HCEC 1CT (cell line): ENCODE results near the gene POU6F2.
"Not testable (repeated sequence)": the region's sequence is repeated elsewhere in the genome, so short reads cannot be mapped to it uniquely, and the experiment has no call there.

Source experiments
- DNase-seq: peaks from one replicate; pipeline ENCODE4 v3.0.0-alpha.2; 2017

The POU6F2 gene

DNA sequence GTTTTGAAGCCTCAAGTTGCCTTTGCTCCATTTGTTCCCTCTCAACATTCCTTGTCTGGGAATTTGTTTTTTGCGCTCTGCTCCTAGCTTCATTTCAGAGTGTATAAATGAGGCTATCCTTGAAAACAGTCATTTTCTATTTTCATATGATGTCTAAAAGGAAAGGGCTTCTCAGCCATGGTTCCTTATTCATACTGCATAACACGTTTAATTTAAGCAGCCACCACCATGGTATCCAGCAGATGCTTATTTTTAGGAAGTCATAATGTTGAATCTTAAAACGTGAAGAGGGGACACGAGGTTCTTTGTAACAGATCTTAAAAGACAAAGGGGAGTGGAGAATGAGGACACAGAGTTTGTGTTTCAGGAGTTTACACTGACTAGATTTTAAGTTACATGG, 14.5 kb downstream of the POU6F2 start:
- no peak for DNase-seq

DNA sequence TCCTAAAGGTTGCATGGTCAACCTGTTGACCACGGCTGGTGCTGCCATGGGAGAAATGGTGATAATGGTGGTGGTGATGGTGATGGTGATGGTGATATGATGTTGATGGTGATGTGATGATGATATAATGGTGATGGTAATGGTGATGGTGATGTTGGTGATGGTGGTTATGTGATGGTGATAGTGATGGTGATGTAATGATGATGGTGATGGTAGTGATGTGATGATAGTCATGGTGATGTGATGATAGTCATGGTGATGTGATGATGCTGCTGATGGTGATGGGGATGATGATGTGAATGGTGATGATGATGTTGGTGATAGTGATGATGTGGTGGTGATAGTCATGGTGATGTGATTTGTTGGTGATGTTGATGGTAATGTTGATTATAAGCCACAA, 23.9 kb downstream of the POU6F2 start:
- no peak for DNase-seq

DNA sequence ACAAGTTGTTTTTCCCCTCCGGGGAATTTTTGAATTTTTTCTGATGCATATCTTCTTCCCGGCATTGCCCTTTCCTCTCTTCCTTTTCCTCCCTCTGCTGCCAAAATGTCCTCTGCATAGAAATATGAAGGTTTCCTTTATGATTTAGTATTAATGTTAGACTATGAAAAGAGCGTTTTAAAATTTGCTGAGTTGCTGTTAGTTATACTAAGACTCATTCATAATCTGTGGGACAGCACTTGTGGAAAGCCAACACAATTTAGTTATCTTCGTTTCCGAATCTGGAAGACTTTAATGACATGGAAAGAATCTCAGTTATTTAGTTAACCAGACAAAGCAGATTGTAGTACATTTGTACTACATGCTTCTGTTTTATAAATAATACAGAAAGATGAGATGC, 25.0 kb downstream of the POU6F2 start:
- no peak for DNase-seq

DNA sequence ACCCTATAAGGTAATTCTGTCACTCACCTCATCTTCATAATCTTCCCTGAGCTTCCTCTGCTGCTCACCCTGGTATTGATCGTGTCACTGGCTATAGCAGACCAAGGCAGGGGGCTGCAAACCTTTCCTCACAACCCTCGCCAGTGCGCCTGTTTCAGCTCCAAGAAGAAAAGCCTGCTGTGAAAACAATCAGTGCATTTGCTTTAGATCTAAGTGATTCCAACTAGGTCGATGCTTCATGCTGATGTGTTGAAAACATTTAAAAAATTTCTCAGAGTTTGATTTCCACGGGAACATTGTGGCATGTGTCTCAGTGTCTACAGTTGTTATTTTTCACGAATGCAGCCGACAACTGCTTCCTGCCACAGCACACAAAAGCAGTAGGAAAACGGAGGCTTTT, 27.3 kb downstream of the POU6F2 start:
- DNase-seq, result no peak

DNA sequence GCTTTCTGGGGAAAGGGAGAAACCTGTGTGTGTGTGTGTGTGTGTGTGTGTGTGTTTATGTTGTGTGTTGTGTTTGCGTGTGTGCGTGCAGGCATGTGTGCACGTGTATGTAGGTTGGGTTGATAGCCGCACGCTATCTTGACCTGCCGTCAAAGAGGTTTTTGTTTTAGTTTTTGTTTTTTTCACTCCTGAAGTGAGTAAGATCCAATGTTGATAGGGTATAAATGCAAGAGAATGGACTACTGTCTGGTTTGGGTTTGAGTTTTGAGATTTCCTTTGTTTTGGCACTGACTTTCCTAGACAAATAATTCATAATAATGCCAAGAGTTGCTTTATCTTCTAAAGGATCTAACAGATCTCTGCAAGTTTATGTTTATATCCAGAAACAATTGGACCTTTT, 27.8 kb downstream of the POU6F2 start:
- no peak for DNase-seq

DNA sequence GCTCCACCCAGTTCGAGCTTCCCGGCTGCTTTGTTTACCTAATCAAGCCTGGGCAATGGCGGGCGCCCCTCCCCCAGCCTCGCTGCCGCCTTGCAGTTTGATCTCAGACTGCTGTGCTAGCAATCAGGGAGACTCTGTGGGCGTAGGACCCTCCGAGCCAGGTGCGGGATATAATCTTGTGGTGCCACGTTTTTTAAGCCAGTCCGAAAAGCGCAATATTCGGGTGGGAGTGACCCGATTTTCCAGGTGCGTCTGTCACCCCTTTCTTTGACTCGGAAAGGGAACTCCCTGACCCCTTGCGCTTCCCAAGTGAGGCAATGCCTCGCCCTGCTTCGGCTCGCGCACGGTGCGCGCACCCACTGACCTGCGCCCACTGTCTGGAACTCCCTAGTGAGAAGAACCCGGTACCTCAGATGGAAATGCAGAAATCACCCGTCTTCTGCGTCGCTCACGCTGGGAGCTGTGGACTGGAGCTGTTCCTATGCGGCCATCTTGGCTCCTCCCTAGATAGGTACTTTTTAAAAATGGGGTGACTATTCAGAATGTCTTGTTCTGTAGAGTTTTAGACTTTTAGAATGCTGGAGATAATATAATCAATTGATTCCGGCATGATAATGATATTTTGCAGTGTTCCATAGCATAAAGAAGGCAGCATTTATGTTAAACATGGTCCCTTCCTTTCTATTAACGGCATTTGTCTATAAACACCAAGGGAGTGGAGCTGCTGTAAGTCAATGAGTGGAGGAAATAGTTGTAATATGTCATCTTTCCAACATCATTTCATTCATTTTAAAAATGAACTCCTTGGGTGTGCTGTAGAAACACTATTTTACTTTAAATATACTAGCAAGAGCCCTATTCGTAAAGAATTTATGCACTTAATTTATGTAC, 35.6 kb downstream of the POU6F2 start:
- not testable (repeated sequence) for DNase-seq

DNA sequence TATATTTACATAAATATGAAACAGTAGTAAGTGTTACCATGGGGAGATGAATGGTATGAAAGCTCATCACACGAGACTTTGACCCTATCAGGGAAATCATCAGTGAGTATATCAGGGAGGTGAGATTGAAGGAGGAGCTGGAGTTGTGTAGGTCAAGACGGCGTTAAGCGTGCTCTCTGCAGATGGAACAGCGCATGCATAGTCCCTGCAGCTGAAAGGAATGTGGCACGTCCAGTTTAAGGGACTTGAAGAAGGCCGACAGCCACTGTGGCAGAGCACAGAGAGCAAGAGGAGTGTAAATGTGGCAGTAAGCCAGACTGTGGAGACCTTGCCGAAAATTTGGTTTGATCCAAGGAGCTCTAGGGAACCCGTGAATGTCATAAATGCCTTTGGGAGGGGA, 38.9 kb downstream of the POU6F2 start:
- DNase-seq, result no peak

DNA sequence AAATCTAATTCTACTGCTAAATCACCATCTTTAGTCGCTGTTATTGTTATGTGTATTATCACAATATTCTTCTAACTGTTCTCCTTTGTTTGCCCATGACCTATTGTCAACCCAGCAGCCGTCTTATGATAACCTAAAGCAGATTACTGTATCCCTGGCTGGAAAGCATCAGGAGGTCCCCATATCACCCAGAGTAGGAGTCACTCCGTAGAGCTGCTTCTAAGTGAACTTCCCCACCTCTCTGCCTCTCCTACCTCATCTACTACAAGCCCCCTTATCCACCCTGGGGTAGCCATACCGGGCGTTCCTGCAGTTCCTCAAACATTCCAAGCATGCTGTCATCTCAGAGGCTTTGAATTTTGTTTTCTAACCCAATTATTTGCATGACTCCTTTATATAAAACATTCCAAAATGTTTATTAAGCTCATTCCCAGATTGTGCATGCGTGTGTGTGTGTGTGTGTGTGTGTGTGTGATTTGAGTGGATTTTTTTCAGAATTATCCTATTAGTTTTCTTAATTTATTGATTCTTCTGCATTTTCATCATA, 39.7 kb downstream of the POU6F2 start:
- no peak for DNase-seq

DNA sequence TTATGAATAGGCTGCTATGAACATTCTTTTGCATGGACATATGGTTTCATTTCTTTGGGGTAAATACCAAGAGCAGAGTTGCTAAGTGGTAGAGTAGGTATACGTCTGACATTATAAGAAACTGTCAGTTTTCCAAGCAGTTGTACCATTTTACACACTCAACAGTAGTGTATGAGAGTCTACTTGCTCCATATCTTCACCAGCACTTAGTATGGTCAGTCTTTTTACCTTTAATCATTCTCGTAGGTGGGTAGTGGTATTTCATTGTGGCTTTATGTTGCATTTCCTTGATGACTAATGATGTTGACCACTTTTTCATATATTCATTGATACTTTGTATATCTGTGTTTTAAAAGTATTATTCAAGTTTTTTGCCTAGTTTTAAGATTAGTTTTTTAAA, 45.1 kb downstream of the POU6F2 start:
- DNase-seq, result no peak

DNA sequence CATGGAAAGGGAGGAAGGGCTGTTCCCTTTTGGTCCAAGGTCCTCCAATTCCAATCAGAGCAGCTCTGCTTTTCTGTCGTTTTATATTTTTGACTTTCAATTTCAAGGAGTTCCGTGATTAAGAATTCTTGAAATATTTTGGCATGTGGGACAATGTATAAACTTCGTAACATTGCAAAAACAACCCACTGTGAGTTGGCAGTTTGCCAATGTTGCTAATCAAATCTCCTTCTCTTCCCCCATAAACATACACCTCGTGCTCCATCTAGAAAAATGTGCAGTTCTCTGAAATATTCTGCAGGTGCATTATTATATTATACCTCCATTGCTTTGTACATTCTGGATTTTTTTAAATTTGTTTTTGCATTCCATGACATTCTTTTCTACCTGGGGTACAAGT, 49.8 kb downstream of the POU6F2 start:
- DNase-seq, result no peak

DNA sequence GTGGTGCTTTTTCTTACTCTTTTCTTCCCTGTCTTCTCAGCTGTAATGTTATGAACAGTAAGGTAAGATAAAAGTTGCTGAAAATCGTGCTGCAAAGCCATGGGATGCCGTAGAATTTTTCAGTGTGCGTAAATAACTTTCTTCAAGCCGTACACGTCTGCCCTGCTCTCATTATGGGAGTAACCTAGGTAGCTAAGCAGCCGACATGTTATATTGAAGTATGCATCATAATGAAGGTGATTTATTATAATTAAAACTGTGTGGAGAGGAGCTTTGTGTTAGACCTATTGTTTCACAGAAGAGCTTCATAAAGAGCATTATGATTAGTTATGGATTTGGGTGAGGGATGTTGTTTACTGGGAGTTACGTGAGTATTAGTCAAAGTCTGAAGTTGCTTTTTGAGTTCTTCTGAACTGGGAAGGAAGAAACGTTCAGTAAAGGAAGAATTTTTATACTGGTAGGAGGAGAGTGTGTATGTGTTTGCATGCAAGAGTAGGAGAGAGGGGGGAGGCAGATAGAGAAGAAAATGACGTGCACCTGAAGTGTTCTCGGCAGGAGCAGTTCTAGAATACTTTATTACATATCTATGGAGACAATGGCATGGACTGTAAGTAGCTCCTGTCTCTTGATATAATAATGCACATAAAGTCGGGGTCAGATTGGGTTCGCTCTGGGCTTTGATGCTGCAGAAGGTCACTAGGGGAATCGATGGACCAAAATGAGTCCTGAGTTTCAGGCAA, 56.3 kb downstream of the POU6F2 start:
- no peak for DNase-seq

DNA sequence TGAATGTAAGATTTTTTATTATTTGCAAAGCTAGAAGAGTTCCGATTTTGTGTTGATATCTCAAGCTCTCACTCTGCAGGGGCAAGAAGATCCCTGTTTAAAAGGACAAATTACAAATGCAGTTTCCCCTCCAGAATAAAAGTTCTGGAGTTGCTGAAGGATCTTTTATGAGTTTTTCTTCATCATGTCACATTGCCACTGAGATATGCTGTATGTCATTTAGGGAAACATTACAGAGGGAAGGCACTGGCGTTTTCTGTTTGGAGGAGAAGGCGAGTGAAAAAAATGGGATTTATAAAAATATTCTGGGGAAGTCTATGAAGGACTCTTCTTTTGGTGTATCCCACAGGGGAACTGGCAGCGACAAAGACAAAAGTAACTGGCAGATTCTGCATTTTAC, 57.4 kb downstream of the POU6F2 start:
- DNase-seq, result no peak

DNA sequence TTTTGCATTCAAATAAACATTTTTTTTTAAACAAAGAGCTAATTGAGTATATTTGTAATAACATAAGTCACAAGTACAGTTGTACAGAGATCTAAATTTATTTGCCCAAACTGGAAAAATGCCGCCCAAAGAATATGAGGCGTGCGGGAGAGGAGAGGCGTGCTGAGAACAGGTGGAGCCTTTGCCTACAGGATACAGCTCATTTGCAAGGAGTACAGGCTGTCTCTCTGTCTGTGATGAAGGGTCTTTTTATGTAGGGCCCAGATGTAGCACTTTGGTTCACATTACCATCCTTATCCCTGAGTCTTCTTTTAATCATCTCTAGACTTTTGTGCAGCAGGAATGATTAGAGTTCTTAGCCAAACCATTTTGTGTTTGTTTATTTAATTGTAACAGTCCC, 58.2 kb downstream of the POU6F2 start:
- DNase-seq, result no peak

DNA sequence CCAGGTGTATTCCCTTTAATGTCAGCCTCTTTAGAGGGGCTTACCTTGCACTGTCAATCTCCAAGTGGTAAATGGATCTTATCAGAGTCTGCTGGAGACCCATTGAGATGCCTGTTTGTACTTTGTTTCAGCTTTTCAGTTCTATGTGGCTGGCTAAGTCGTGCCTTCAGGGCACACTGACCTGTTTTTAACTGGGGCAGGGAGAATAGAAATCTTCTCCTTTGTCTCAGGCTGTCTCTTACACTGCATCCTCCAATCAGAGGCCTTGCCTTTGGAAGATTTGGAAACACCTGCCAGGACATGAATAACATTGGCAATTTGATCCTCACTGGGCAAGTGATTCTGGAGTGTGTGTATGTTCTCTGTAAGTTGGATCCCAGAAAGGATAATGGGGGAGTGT, 65.0 kb downstream of the POU6F2 start:
- no peak for DNase-seq

DNA sequence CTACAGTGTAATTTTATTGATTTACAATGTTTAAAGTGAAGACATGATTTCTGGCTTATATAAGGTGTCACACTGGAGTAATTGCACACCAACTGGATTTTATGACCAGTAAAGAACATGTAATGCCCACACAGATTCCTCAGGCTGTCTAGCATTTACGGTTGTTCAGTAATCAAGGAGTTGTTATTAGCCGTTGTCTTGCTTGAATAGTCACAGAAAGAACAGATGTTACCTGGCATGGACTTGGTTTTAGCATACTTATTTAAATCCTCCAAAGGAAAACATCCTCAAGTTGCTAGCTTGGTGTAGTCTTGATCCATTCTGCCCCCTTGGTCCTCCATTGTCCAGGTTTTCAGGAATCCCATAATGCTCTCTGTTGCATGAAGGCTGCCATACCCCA, 65.8 kb downstream of the POU6F2 start:
- DNase-seq, result no peak

DNA sequence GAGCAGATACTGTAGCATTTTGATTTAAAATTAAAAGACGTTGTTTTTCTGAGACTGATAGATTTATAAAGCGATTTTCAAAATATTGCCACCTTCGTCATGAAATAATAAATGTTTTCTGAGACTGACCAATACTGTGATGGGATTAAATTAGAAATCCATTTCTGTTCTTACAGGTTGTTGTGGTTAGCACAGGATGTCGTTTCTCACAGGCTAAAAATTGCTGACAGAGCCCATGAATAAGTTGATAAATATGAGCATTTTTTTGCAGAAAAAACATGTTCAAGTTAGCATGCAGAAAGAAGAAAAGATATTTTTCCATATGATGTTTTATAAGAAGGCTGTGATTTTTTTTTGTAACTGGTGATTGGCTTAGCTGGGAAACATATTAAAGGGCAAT, 66.8 kb downstream of the POU6F2 start:
- no peak for DNase-seq

DNA sequence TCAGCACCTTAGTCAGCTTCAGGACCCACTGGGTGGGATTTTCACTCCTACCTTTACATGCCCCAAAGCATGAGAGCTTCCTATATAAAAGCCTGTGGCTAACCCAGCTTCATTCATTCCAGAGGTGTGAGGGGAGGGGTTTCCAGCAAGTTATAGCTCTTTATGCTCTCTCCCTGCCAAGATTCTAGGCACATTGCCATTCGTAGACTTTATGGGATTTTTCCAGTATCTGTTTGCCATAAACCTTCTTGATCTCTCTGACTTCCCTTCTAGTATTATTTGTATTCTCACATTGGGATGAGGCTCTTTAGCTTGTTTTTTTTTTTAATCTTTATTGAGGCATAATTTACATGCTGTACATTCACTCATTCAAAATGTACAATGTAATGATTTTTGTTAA, 67.5 kb downstream of the POU6F2 start:
- DNase-seq, result no peak

DNA sequence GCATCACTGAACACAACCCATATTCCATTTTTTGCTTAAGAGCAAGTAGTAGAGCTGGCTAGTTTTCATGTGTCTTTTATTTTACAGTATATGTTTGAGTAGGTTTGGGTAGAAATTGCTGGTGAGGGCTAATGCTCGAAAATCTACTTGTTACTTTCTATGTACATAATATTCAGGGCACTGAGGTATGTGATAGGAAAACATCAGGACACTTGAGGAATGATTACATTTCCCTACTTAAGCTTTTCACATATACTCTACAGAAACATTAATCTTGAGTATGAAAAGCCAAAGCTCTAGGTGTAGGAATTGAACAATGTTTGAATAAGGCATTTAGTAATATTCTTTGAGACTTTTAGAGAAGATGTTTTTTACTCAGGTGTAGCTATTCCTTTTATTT, 73.6 kb downstream of the POU6F2 start:
- DNase-seq, result no peak

DNA sequence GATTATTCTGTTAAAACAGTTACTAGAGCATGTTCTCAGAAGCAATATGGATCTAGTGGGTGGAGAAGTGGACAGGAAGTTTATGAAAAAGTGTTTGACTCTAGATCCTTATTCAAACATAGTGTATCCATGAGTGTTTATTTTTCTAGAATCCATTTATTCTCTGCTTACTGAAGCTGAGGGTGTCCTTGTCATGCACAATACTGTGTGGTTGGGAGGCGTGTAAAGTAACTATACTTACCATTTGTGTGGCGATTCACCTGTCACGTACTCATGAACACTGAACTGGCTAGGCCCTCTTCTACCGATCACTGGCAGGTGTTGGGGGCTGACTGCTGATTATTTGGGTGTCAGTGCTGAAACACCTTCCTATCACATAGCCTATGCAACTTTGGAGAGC, 74.0 kb downstream of the POU6F2 start:
- DNase-seq, result no peak

DNA sequence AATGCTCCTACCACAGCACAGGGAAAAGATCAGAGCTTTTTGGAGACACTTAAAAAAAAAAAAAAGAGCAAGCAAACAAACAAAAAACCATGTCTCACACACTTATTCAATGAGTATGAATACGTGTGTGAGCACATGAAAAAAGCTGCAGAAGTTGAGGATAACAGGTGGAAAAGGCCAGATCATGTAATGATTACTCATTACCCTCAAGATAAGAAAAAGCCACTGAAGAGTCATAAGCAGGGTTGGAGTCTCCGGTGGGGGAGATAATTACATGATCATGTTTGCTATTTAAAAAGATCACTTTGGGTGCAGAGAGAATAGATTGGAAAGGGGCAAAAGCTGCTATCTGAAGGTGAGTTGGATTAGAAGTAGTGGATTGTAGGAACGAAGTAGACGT, 77.0 kb downstream of the POU6F2 start:
- no peak for DNase-seq

DNA sequence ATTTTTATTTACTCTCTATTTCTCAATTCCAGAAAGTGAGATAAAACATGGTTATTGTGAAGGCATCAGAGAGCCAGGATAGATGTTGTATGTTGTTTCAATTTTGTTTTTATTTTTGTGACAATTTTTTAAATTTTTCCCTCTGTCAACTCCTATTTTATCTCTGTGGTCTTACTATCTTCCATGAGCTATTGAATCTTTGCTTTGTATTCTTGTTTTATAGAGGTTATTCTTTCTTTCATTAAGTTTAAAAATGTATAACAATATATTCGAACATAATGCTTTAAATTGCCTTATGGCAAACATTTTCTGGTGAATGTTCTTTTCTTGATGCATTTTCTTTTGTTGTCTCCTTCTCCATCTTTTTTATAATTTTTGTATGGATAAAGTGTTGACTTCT, 78.4 kb downstream of the POU6F2 start:
- no peak for DNase-seq

DNA sequence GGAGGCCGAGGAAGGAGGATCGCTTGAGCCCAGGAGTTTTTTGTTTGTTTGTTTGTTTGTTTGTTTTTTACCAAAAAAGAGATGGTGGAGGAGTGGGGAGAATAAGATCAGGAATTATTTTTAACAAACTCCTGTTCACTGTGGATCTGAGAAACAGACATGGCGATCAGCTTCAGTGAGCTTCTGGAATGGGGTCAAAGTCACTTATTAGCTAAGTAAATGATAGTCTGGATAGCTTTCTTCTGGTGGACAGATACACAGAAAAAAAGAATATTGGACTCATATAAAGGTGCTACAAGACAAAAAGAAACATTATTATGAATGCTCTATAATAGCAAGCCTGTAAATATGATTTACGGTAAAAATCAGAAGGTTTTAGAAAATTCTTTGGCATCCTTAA, 85.1 kb downstream of the POU6F2 start:
- DNase-seq, result no peak

DNA sequence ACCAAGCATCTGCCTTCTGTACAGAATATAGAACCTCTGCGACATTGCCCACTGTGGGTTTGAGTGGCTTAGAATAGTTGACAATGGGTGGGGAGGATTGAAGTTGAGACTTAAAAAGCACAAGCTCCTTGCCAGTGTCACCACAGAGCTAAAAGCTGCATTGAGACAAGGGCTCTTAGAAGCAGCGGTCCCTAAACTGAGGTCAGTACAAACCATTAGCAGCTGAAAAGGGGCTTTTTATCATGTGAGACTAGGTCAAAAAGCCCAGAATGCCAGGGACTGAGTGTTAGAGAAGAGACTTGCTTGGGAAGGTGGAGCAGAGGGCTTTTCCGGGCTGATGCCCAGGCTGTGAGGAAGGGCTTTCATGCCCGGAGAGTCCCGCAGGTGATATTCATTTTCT, 91.3 kb downstream of the POU6F2 start:
- no peak for DNase-seq
